Panc1 (cell line): ENCODE data around the gene ACADM. TPM values are rescaled to one million over a fixed set of nuclear protein-coding genes. Genes with fewer than 3 reads are reported as not detected.

Experiments
- ATAC-seq: fragments of 200-7000 bp; cut with Tn5 transposase; 2 replicates; pipeline ENCODE4 v1.9.1; 2020; ENCODE audit warnings: mild to moderate bottlenecking, moderate library complexity
- BruUV-seq: library from RNA; stranded (reverse); fragments of 400-500 nt; replicated peaks from 2 replicates; lab custom pipeline; 2021; lab: Mats Ljungman, UMichigan
- CTCF ChIA-PET: fragments of 300-600 bp; sonication (Branson Sonifier 250); formaldehyde crosslinking; loops from one replicate; lab custom pipeline; 2022; ENCODE audit warnings: antibody characterized with exemption; lab: Charles Lee
- POLR2A ChIA-PET: fragments of 300-600 bp; sonication (Branson Sonifier 250); formaldehyde crosslinking; loops from one replicate; lab custom pipeline; 2022; ENCODE audit warnings: antibody characterized with exemption; lab: Charles Lee
- DNase-seq: peaks from one replicate; pipeline ENCODE4 v3.0.0-alpha.2; 2010; ENCODE audit warnings: low read depth, low spot score
- H3K27ac ChIP-seq: 2 replicates; pipeline ENCODE4 v1.5.1; 2011; ENCODE audit warnings: mild to moderate bottlenecking, low read length, inconsistent platforms
- H3K27me3 ChIP-seq: fragments of 200-500 bp; sonication (Bioruptor generic); 2 replicates; pipeline ENCODE4 v1.6.0; 2014; ENCODE audit warnings: low read length, inconsistent platforms; ENCODE audit not compliant: control insufficient read depth, insufficient read depth
- H3K36me3 ChIP-seq: fragments of 200-500 bp; sonication (Bioruptor generic); 2 replicates; pipeline ENCODE4 v1.5.1; 2014; ENCODE audit warnings: inconsistent platforms, mild to moderate bottlenecking, low read length, moderate library complexity; ENCODE audit not compliant: control insufficient read depth, insufficient read depth
- H3K4me1 ChIP-seq: 2 replicates; pipeline ENCODE4 v1.5.1; 2011; ENCODE audit warnings: inconsistent platforms, mild to moderate bottlenecking, low read length, moderate library complexity; ENCODE audit not compliant: control insufficient read depth, insufficient read depth
- H3K4me3 ChIP-seq, 2 experiments: 2 replicates each; pipeline ENCODE4 v1.5.1; 2011 to 2012; ENCODE audit warnings: low read depth in 2 of 2, low read length in 2 of 2, mild to moderate bottlenecking in 2 of 2, inconsistent platforms in 1 of 2, moderate library complexity in 1 of 2
- H3K9me3 ChIP-seq: fragments of 200-500 bp; sonication (Bioruptor generic); 2 replicates; pipeline ENCODE4 v1.5.1; 2014; ENCODE audit warnings: low read depth, mild to moderate bottlenecking, inconsistent platforms, low read length, moderate library complexity; ENCODE audit not compliant: control insufficient read depth, insufficient read depth
- POLR2AphosphoS5 ChIP-seq: IDR thresholded peaks from 2 replicates; pipeline ENCODE4 v1.6.1; 2012; ENCODE audit warnings: mild to moderate bottlenecking, low read depth, low read length, moderate library complexity
- REST ChIP-seq, 2 experiments: IDR thresholded peaks; 2 replicates each; pipeline ENCODE4 v1.6.1; 2011 to 2012; ENCODE audit warnings: low read depth in 2 of 2, control low read depth in 1 of 2, low read length in 1 of 2, mild to moderate bottlenecking in 1 of 2, moderate library complexity in 1 of 2; ENCODE audit not compliant: insufficient read depth in 1 of 2
- SIN3A ChIP-seq: IDR thresholded peaks from 2 replicates; pipeline ENCODE4 v1.6.1; 2012; ENCODE audit warnings: low read depth, mild to moderate bottlenecking, low read length, moderate library complexity, borderline replicate concordance; ENCODE audit not compliant: insufficient read depth
- TCF7L2 ChIP-seq: IDR thresholded peaks from 2 replicates; pipeline ENCODE4 v1.6.1; 2011; ENCODE audit warnings: mild to moderate bottlenecking, low read depth, low read length, inconsistent platforms
- in situ Hi-C: cut with HindIII; loops from 2 replicates; pipeline ENCODE4 v1.10.0; 2016; ENCODE audit warnings: low sequenced_read_pairs, low pct_unique_long_range_greater_than_20kb
- intact Hi-C: fragments of 100-400 bp; cut with micrococcal nuclease; formaldehyde crosslinking; loops from one replicate; pipeline ENCODE4 v1.10.0; 2022; ENCODE audit not compliant: unreplicated experiment
- total RNA-seq: library from RNA; stranded (reverse); gene quantifications from one replicate; pipeline ENCODE4 v1.2.1, GENCODE V29; 2021; ENCODE audit not compliant: unreplicated experiment
- TF ChIP-seq, protein P1 (sequence below): fragments of 450-650 bp; IDR thresholded peaks from 2 replicates; pipeline ENCODE4 v1.5.1; 2017; ENCODE audit warnings: mild to moderate bottlenecking

ACADM gene
- total RNA-seq, 1 experiment from 2014 or later = 57.2 TPM

GRCh38 chr1:75786901-75787493 lies 62.5 kb downstream of the ACADM start:
- intact Hi-C loops (no loop called here), in situ Hi-C loops (no loop called here)
- no peak for TF ChIP-seq TCF7L2
- TF ChIP-seq, protein P1, sequence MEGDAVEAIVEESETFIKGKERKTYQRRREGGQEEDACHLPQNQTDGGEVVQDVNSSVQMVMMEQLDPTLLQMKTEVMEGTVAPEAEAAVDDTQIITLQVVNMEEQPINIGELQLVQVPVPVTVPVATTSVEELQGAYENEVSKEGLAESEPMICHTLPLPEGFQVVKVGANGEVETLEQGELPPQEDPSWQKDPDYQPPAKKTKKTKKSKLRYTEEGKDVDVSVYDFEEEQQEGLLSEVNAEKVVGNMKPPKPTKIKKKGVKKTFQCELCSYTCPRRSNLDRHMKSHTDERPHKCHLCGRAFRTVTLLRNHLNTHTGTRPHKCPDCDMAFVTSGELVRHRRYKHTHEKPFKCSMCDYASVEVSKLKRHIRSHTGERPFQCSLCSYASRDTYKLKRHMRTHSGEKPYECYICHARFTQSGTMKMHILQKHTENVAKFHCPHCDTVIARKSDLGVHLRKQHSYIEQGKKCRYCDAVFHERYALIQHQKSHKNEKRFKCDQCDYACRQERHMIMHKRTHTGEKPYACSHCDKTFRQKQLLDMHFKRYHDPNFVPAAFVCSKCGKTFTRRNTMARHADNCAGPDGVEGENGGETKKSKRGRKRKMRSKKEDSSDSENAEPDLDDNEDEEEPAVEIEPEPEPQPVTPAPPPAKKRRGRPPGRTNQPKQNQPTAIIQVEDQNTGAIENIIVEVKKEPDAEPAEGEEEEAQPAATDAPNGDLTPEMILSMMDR = no peak
- TF ChIP-seq POLR2AphosphoS5 = 0 out of 2 replicates have a peak, but pooled peaks have one; percentile 30
- no TSS peak for BruUV-seq
- Histone ChIP-seq H3K4me3 (peak overlapping the region; percentile 81 to 99), H3K4me1 (peaks cover 36% of the 10 kb centered on the region), H3K27ac (peak overlapping the region; percentile 100), H3K36me3 (peaks cover 54% of the 10 kb centered on the region), H3K27me3 (no peaks in the 10 kb centered on the region), H3K9me3 (no peaks in the 10 kb centered on the region)
- ChIA-PET CTCF (no interaction called here), POLR2A (interaction anchor here (0.6 kb wide), 1 partner anchor 1023 kb away, joined by 3 read pairs; no protein-coding TSS in a partner anchor)
- ATAC-seq (no peak), DNase-seq (no peak)

- peak overlapping the region; percentile 100 for H3K27ac ChIP-seq
- TF ChIP-seq REST (IDR thresholded peaks at IDR 0.05; ENCODE audit: insufficient read depth in 1 of 2, low read depth in 2 of 2, low read length in 1 of 2) = no peak
- no peak for TF ChIP-seq SIN3A
- TF ChIP-seq POLR2AphosphoS5 = no peak
- TF ChIP-seq, protein P1 = no peak
- TF ChIP-seq TCF7L2 = no peak
- ChIA-PET POLR2A (no interaction called here), CTCF (no interaction called here)
- DNase-seq = no peak
- intact Hi-C loops = no loop called here
- H3K9me3 ChIP-seq = no peaks in the 10 kb centered on the region
- H3K36me3 ChIP-seq = peaks cover 59% of the 10 kb centered on the region
- in situ Hi-C loops = no loop called here
- no peaks in the 10 kb centered on the region for H3K27me3 ChIP-seq
- ATAC-seq = no peak
- H3K4me1 ChIP-seq = peaks cover 39% of the 10 kb centered on the region
- peak overlapping the region; percentile 81 to 99 for H3K4me3 ChIP-seq
- no TSS peak for BruUV-seq
These were observed 63.0 kb downstream of the ACADM start for GRCh38 chr1:75787524-75787923.
